NB4 (cell line): ENCODE results near the gene RASGRP2.

Source experiments
- DNase-seq: peaks from one replicate; pipeline ENCODE4 v3.0.0; 2010; ENCODE audit warnings: low read depth
- H3K4me3 ChIP-seq: one replicate; pipeline ENCODE4 v1.5.1; 2011; ENCODE audit warnings: mild to moderate bottlenecking, low read depth, low read length, moderate library complexity
- CTCF ChIP-seq: IDR thresholded peaks from one replicate; pipeline ENCODE4 v1.5.1; 2012; ENCODE audit warnings: low read depth, low read length
- MAX ChIP-seq: IDR thresholded peaks from 2 replicates; pipeline ENCODE4 v1.6.1; 2011; ENCODE audit warnings: low read depth, low read length
- POLR2A ChIP-seq: IDR thresholded peaks from 2 replicates; pipeline ENCODE4 v1.6.1; 2011; ENCODE audit warnings: mild to moderate bottlenecking; ENCODE audit not compliant: insufficient read length; ENCODE audit errors: extremely low read depth

Gene RASGRP2

GRCh38 chr11:64677441-64678023, 66.4 kb downstream of the RASGRP2 start:
- no peak for TF ChIP-seq POLR2A
- TF ChIP-seq CTCF, result no peak
- no peak for TF ChIP-seq MAX
- DNase-seq, result no peak
- no peak overlapping the region for H3K4me3 ChIP-seq
